ENCODE data around the gene PRDM15.

Gene PRDM15

GRCh38 chr21:41877901-41878830, 978 bp downstream of the PRDM15 start:
- peak overlapping the region; percentile 87 for H3K9ac ChIP-seq (ENCODE audit: low read length)
- peak; percentile 67 for DNase-seq
- peaks cover 41% of the 10 kb centered on the region for H3K79me2 ChIP-seq (ENCODE audit: low read length)
- peaks cover 11% of the 10 kb centered on the region; the same call in 1 of the 2 replicates for H3F3A ChIP-seq (ENCODE audit: insufficient read depth, low read length)
- no peaks in the 10 kb centered on the region for H3K27me3 ChIP-seq (replicated peaks; ENCODE audit: insufficient read depth, low read length)
- TF ChIP-seq EZH2 (optimal IDR thresholded peaks at IDR 0.05; ENCODE audit: low read depth, low read length) (no peak), EZH2phosphoT487 (IDR thresholded peaks at IDR 0.05; ENCODE audit: low read length) (no peak)
- TF ChIP-seq, protein P1, sequence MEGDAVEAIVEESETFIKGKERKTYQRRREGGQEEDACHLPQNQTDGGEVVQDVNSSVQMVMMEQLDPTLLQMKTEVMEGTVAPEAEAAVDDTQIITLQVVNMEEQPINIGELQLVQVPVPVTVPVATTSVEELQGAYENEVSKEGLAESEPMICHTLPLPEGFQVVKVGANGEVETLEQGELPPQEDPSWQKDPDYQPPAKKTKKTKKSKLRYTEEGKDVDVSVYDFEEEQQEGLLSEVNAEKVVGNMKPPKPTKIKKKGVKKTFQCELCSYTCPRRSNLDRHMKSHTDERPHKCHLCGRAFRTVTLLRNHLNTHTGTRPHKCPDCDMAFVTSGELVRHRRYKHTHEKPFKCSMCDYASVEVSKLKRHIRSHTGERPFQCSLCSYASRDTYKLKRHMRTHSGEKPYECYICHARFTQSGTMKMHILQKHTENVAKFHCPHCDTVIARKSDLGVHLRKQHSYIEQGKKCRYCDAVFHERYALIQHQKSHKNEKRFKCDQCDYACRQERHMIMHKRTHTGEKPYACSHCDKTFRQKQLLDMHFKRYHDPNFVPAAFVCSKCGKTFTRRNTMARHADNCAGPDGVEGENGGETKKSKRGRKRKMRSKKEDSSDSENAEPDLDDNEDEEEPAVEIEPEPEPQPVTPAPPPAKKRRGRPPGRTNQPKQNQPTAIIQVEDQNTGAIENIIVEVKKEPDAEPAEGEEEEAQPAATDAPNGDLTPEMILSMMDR (IDR thresholded peaks at IDR 0.05; ENCODE audit: low read length), result no peak
- H2AFZ ChIP-seq (ENCODE audit: low read length), result peak overlapping the region; percentile 44
- H3K4me2 ChIP-seq (ENCODE audit: low read depth, low read length), result peak overlapping the region; percentile 79
- no peaks in the 10 kb centered on the region for H4K20me1 ChIP-seq (ENCODE audit: insufficient read depth, low read length)
- no peaks in the 10 kb centered on the region for H3K36me3 ChIP-seq (replicated peaks; ENCODE audit: insufficient read depth, low read length)
- H3K9me3 ChIP-seq (replicated peaks; ENCODE audit: insufficient read depth, low read length), result no peaks in the 10 kb centered on the region
- peak overlapping the region; percentile 57 for H3K27ac ChIP-seq (ENCODE audit: low read length)
- peaks cover 15% of the 10 kb centered on the region for H3K4me1 ChIP-seq (ENCODE audit: low read length)
- no peaks in the 10 kb centered on the region for H3K9me2 ChIP-seq (replicated peaks; ENCODE audit: insufficient read depth, low read length)
- peak overlapping the region; percentile 86 for H3K4me3 ChIP-seq (ENCODE audit: low read length)

DNA sequence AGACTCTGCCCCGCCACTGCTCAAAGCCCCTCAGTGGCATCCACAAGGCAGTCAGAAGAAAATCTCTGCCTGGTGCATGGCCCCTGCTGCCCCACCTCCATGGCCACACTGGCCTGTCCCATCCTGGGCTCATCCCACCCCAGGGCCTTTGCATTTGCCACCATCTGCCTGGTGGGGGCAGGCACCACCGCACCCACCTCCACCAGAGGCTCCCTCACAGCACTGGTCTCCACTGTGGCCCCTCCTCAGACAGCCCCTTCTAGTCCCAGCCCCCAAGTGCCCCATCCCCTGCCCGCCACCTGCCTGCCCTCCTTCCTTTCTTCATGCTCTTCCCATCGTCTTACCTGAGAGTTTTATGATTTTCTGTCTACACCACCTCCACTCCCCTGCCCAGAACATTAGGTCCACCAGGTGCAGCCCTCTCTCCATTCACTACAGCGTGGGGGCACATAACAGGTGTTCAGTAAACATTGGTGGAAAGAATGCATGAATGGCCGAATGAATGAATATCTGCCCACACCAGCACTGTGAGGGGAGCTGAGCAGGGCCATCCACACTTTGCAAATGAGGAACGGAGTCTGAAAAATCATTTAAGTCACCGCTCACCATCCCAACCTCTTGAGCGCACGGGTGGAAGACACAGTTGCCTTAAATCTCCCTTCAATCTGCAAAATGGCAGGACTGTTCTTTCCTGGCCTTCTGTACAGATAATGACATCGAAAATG, 2.1 kb downstream of the PRDM15 start:
- peaks cover 17% of the 10 kb centered on the region for H3K4me1 ChIP-seq (ENCODE audit: low read length)
- no peak for TF ChIP-seq EZH2phosphoT487 (IDR thresholded peaks at IDR 0.05; ENCODE audit: low read length)
- TF ChIP-seq EZH2 (optimal IDR thresholded peaks at IDR 0.05; ENCODE audit: low read depth, low read length), result no peak
- TF ChIP-seq, protein P1 (IDR thresholded peaks at IDR 0.05; ENCODE audit: low read length), result no peak
- H3F3A ChIP-seq (ENCODE audit: insufficient read depth, low read length), result peaks cover 11% of the 10 kb centered on the region; the same call in 1 of the 2 replicates
- H3K9ac ChIP-seq (ENCODE audit: low read length), result no peak overlapping the region
- no peaks in the 10 kb centered on the region for H3K9me2 ChIP-seq (replicated peaks; ENCODE audit: insufficient read depth, low read length)
- no peak for DNase-seq
- H3K36me3 ChIP-seq (replicated peaks; ENCODE audit: insufficient read depth, low read length), result no peaks in the 10 kb centered on the region
- no peaks in the 10 kb centered on the region for H4K20me1 ChIP-seq (ENCODE audit: insufficient read depth, low read length)
- no peaks in the 10 kb centered on the region for H3K9me3 ChIP-seq (replicated peaks; ENCODE audit: insufficient read depth, low read length)
- H3K4me3 ChIP-seq (ENCODE audit: low read length), result no peak overlapping the region
- H3K27ac ChIP-seq (ENCODE audit: low read length), result no peak overlapping the region
- H3K27me3 ChIP-seq (replicated peaks; ENCODE audit: insufficient read depth, low read length), result no peaks in the 10 kb centered on the region
- peaks cover 46% of the 10 kb centered on the region for H3K79me2 ChIP-seq (ENCODE audit: low read length)
- H3K4me2 ChIP-seq (ENCODE audit: low read depth, low read length), result peak overlapping the region; percentile 79; the same call in 1 of the 2 replicates
- H2AFZ ChIP-seq (ENCODE audit: low read length), result no peak overlapping the region

GRCh38 chr21:41876396-41876795, 2.7 kb downstream of the PRDM15 start:
- no peaks in the 10 kb centered on the region for H3K9me2 ChIP-seq (replicated peaks; ENCODE audit: insufficient read depth, low read length)
- no peak overlapping the region for H3K4me3 ChIP-seq (ENCODE audit: low read length)
- no peak for DNase-seq
- H3K4me1 ChIP-seq (ENCODE audit: low read length), result peaks cover 17% of the 10 kb centered on the region
- peaks cover 46% of the 10 kb centered on the region for H3K79me2 ChIP-seq (ENCODE audit: low read length)
- no peak overlapping the region for H3K4me2 ChIP-seq (ENCODE audit: low read depth, low read length)
- TF ChIP-seq, protein P1 (IDR thresholded peaks at IDR 0.05; ENCODE audit: low read length), result no peak
- TF ChIP-seq EZH2phosphoT487 (IDR thresholded peaks at IDR 0.05; ENCODE audit: low read length) (no peak), EZH2 (optimal IDR thresholded peaks at IDR 0.05; ENCODE audit: low read depth, low read length) (no peak)
- no peak overlapping the region for H2AFZ ChIP-seq (ENCODE audit: low read length)
- no peaks in the 10 kb centered on the region for H3K27me3 ChIP-seq (replicated peaks; ENCODE audit: insufficient read depth, low read length)
- H3K9me3 ChIP-seq (replicated peaks; ENCODE audit: insufficient read depth, low read length), result no peaks in the 10 kb centered on the region
- H3F3A ChIP-seq (ENCODE audit: insufficient read depth, low read length), result peaks cover 11% of the 10 kb centered on the region; the same call in 1 of the 2 replicates
- no peak overlapping the region for H3K9ac ChIP-seq (ENCODE audit: low read length)
- no peaks in the 10 kb centered on the region for H3K36me3 ChIP-seq (replicated peaks; ENCODE audit: insufficient read depth, low read length)
- H4K20me1 ChIP-seq (ENCODE audit: insufficient read depth, low read length), result no peaks in the 10 kb centered on the region
- H3K27ac ChIP-seq (ENCODE audit: low read length), result no peak overlapping the region
